IPS-11a (cell line): ENCODE results near the gene PGGHG.
"Not testable (repeated sequence)": the region's sequence is repeated elsewhere in the genome, so short reads cannot be mapped to it uniquely, and the experiment has no call there.

ENCODE experiments used
- H3K4me3 ChIP-seq: one replicate; pipeline ENCODE4 v1.5.1; 2013; ENCODE audit warnings: low read depth, low read length, control low read depth

The PGGHG gene

GRCh38 chr11:296171-297050 lies 7.5 kb downstream of the PGGHG start:
- H3K4me3 ChIP-seq = no peak overlapping the region

GRCh38 chr11:297051-297585 lies 8.2 kb downstream of the PGGHG start:
- H3K4me3 ChIP-seq = no peak overlapping the region

GRCh38 chr11:297586-298405 lies 8.9 kb downstream of the PGGHG start:
- no peak overlapping the region for H3K4me3 ChIP-seq

- H3K4me3 ChIP-seq = no peak overlapping the region
These were observed 9.6 kb downstream of the PGGHG start for GRCh38 chr11:298406-299065.

- H3K4me3 ChIP-seq = no peak within 1 kb of the TSS
These were observed 10.4 kb downstream of the PGGHG start, which contains the start of gene IFITM5 for GRCh38 chr11:299081-299891. Gene IFITM5 (minus strand): TSS chr11:299526. CDS start chr11:299490, 36 bp downstream.

- no peak overlapping the region for H3K4me3 ChIP-seq
These were observed 11.2 kb downstream of the PGGHG start for GRCh38 chr11:299951-300735.

- no peak overlapping the region for H3K4me3 ChIP-seq
These were observed 14.4 kb downstream of the PGGHG start for GRCh38 chr11:303363-303762.

GRCh38 chr11:304061-304506 lies 15.2 kb downstream of the PGGHG start:
- no peak overlapping the region for H3K4me3 ChIP-seq

- H3K4me3 ChIP-seq = no peak overlapping the region
These were observed 16.3 kb downstream of the PGGHG start for GRCh38 chr11:304915-305843.

GRCh38 chr11:305844-306211 lies 16.9 kb downstream of the PGGHG start:
- H3K4me3 ChIP-seq = no peak overlapping the region

- H3K4me3 ChIP-seq = no peak overlapping the region
These were observed 17.9 kb downstream of the PGGHG start for GRCh38 chr11:306645-307371.

GRCh38 chr11:307766-308708 lies 19.1 kb downstream of the PGGHG start, which contains the start of gene IFITM2:
Gene IFITM2 (plus strand): TSS chr11:307816. CDS start chr11:308193, 377 bp downstream.
- peak within 1 kb of the TSS; percentile 28 for H3K4me3 ChIP-seq

- H3K4me3 ChIP-seq = not testable (repeated sequence)
These were observed 20.1 kb downstream of the PGGHG start for GRCh38 chr11:308740-309665.

GRCh38 chr11:309979-310572 lies 21.1 kb downstream of the PGGHG start:
- H3K4me3 ChIP-seq = not testable (repeated sequence)
